Activated B cell treated with CpG ODN at 0.5 μM for 24 hours (primary cell): ENCODE data around the gene IPCEF1. TPM values are rescaled to one million over a fixed set of nuclear protein-coding genes. Genes with fewer than 3 reads are reported as not detected.

Source experiments
- ATAC-seq: fragments of 200-7000 bp; cut with Tn5 transposase; one replicate; pipeline ENCODE4 v1.10.0; 2021; ENCODE audit warnings: low read depth, mild to moderate bottlenecking, moderate library complexity
- CTCF ChIA-PET: fragments of 350-600 bp; sonication (Branson Sonifier 250); formaldehyde crosslinking; loops from one replicate; lab custom pipeline; 2021; ENCODE audit warnings: antibody characterized with exemption; lab: Charles Lee
- POLR2A ChIA-PET: fragments of 350-600 bp; sonication (Branson Sonifier 250); formaldehyde crosslinking; loops from one replicate; lab custom pipeline; 2021; ENCODE audit warnings: antibody characterized with exemption; lab: Charles Lee
- DNase-seq: peaks from one replicate; pipeline ENCODE4 v3.0.0; 2022
- H3K27ac Mint-ChIP-seq: one replicate; pipeline ENCODE4 v1.8.0; 2020; ENCODE audit warnings: mixed read lengths
- H3K27me3 Mint-ChIP-seq: one replicate; pipeline ENCODE4 v1.8.0; 2021; ENCODE audit warnings: mixed read lengths
- H3K36me3 Mint-ChIP-seq: one replicate; pipeline ENCODE4 v1.8.0; 2021; ENCODE audit warnings: low read depth, mixed read lengths
- H3K4me1 Mint-ChIP-seq: one replicate; pipeline ENCODE4 v1.8.0; 2021; ENCODE audit warnings: mixed read lengths
- H3K4me3 Mint-ChIP-seq: one replicate; pipeline ENCODE4 v1.8.0; 2020; ENCODE audit warnings: mild to moderate bottlenecking, mixed read lengths
- H3K9me3 Mint-ChIP-seq: one replicate; pipeline ENCODE4 v1.8.0; 2020; ENCODE audit warnings: mixed read lengths
- intact Hi-C: fragments of 100-400 bp; cut with micrococcal nuclease; formaldehyde crosslinking; loops from one replicate; pipeline ENCODE4 v1.15.1; 2024
- total RNA-seq: library from RNA; stranded (reverse); gene quantifications from 2 replicates; pipeline ENCODE4 v1.2.3, GENCODE V29; 2022
- TF ChIP-seq, protein P1 (sequence below): fragments of 200-600 bp; IDR thresholded peaks from one replicate; pipeline ENCODE4 v1.8.0; 2022; ENCODE audit warnings: antibody characterized with exemption, mild to moderate bottlenecking

IPCEF1 gene
- total RNA-seq, 1 donor from 2014 or later, result 2.1 TPM

DNA sequence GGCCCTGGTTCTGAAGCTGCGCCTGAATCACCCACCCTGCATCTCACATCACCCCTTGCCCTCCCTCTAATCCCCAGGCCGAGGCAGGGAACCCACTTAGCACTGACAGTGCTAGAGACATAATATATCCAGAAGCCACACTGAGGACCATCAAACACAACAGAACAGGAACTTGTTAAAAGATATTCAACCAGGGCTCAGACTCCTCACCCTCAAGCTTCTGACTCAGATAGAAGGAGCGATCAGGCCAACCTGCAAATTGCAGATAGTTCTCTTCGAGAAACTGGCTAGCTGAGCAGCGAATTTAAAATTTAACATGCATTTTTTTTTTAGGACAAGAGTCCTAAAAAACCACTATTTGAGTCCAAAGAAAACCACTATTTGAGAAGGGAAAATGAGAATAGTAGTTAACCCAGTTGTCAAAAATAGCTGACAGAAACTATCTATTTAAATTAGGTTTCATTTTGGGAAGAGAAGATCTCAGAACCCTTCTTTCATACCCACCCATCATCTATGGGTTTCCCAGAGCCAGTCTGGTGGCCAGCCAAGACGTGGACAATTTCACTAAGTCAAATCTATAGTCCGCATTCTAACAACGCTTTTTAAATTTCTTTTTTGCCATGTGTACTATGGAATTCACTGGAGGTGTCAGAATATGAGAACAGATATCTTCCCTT is 222.0 kb downstream of the IPCEF1 start:
- intact Hi-C loops, result no loop called here
- ChIA-PET CTCF (no interaction called here), POLR2A (no interaction called here)
- Mint-ChIP-seq H3K36me3 (no peaks in the 10 kb centered on the region), H3K27me3 (no peaks in the 10 kb centered on the region), H3K9me3 (no peaks in the 10 kb centered on the region), H3K4me3 (no peak overlapping the region), H3K4me1 (no peaks in the 10 kb centered on the region), H3K27ac (no peak overlapping the region)
- no peak for ATAC-seq
- TF ChIP-seq, protein P1, sequence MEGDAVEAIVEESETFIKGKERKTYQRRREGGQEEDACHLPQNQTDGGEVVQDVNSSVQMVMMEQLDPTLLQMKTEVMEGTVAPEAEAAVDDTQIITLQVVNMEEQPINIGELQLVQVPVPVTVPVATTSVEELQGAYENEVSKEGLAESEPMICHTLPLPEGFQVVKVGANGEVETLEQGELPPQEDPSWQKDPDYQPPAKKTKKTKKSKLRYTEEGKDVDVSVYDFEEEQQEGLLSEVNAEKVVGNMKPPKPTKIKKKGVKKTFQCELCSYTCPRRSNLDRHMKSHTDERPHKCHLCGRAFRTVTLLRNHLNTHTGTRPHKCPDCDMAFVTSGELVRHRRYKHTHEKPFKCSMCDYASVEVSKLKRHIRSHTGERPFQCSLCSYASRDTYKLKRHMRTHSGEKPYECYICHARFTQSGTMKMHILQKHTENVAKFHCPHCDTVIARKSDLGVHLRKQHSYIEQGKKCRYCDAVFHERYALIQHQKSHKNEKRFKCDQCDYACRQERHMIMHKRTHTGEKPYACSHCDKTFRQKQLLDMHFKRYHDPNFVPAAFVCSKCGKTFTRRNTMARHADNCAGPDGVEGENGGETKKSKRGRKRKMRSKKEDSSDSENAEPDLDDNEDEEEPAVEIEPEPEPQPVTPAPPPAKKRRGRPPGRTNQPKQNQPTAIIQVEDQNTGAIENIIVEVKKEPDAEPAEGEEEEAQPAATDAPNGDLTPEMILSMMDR, result no peak
- DNase-seq, result no peak

DNA sequence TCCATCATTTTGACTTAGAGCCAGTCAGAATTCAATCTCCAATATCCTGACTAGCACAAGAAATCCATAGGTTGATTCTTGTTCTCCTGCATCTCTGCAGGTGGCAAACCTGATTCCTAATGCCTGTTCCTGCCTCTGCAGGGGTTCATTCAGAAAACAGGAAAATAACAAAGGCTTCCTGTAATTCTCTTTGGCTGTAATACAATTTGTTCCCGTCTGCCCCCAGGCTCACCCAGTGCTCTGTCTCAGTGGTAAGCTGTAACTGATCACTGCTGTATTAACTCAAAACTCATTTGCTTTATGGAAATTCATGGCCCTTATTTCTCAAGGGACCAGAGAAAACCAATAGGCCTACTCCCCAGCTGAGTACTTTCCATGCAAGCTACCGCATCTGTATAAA is 228.9 kb downstream of the IPCEF1 start:
- TF ChIP-seq, protein P1, result no peak
- H3K27ac Mint-ChIP-seq, result no peak overlapping the region
- ATAC-seq (no peak), DNase-seq (no peak)
- no peak overlapping the region for H3K4me3 Mint-ChIP-seq
- ChIA-PET CTCF (no interaction called here), POLR2A (no interaction called here)
- intact Hi-C loops, result no loop called here
- peaks cover 2% of the 10 kb centered on the region for H3K27me3 Mint-ChIP-seq
- H3K36me3 Mint-ChIP-seq, result no peaks in the 10 kb centered on the region
- H3K4me1 Mint-ChIP-seq, result no peaks in the 10 kb centered on the region
- peaks cover 2% of the 10 kb centered on the region for H3K9me3 Mint-ChIP-seq

- ATAC-seq, result no peak
- H3K27ac Mint-ChIP-seq, result no peak overlapping the region
- POLR2A ChIA-PET, result no interaction called here
- TF ChIP-seq, protein P1, result no peak
- peaks cover 2% of the 10 kb centered on the region for H3K27me3 Mint-ChIP-seq
- no peaks in the 10 kb centered on the region for H3K4me1 Mint-ChIP-seq
- CTCF ChIA-PET, result no interaction called here
- intact Hi-C loops, result no loop called here
- H3K4me3 Mint-ChIP-seq, result no peak overlapping the region
- H3K36me3 Mint-ChIP-seq, result no peaks in the 10 kb centered on the region
- DNase-seq, result no peak
- peaks cover 2% of the 10 kb centered on the region for H3K9me3 Mint-ChIP-seq
Measured at GRCh38 chr6:154125421-154125820, 231.2 kb downstream of the IPCEF1 start.

DNA sequence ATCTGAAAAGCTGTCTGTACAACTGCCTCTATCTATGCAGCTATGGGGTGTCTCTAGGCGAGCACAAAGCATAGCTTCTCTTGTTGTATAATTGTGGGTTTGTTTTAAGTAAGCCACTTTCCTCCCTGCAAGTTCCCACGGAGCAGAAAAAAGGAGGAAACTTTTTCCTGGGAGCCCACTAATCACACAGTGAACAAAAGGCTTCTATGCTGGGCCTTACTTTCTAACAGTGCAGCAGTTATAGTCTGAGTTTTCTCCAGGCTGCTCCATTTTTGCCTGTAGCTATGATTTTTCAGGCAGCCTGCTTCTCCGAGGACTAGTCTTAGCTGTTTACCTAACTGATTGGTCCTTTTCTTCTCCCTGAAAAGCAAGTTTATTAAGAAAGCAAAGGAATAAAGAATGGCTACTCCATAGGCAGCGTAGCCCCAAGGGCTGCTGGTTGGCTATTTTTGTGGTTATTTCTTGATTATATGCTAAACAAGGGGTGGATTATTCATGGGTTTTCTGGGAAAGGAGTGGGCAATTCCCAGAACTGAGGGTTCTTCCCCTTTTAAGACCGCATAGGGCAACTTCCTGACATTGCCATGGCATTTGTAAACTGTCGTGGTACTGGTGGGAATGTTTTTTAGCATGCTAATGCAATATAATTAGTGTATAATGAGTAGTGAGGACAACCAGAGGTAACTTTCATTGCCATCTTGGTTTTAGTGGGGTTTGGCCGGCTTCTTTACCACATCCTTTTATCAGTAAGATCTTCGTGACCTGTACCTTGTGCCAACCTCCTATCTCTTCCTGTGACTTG is 233.2 kb downstream of the IPCEF1 start:
- peaks cover 2% of the 10 kb centered on the region for H3K9me3 Mint-ChIP-seq
- ATAC-seq (no peak), DNase-seq (no peak)
- CTCF ChIA-PET, result no interaction called here
- no peak overlapping the region for H3K27ac Mint-ChIP-seq
- H3K36me3 Mint-ChIP-seq, result no peaks in the 10 kb centered on the region
- no peaks in the 10 kb centered on the region for H3K4me1 Mint-ChIP-seq
- peaks cover 4% of the 10 kb centered on the region for H3K27me3 Mint-ChIP-seq
- TF ChIP-seq, protein P1, result no peak
- intact Hi-C loops, result no loop called here
- H3K4me3 Mint-ChIP-seq, result no peak overlapping the region
- POLR2A ChIA-PET, result no interaction called here

GRCh38 chr6:154122195-154122925 is 234.2 kb downstream of the IPCEF1 start:
- TF ChIP-seq, protein P1, result no peak
- POLR2A ChIA-PET, result no interaction called here
- Mint-ChIP-seq H3K36me3 (no peaks in the 10 kb centered on the region), H3K4me3 (no peak overlapping the region), H3K27me3 (peaks cover 4% of the 10 kb centered on the region), H3K4me1 (no peaks in the 10 kb centered on the region), H3K9me3 (peaks cover 2% of the 10 kb centered on the region), H3K27ac (no peak overlapping the region)
- CTCF ChIA-PET, result no interaction called here
- intact Hi-C loops, result no loop called here
- no peak for ATAC-seq
- DNase-seq, result no peak
